HEK293 (cell line): ENCODE results near the gene TASOR2.

Source experiments
- BCL11B ChIP-seq: fragments of 450-650 bp; formaldehyde crosslinking; IDR thresholded peaks from 2 replicates; pipeline ENCODE4 v1.5.1; 2016; ENCODE audit warnings: low read depth, missing biosample characterization, missing genetic modification characterization
- GLI4 ChIP-seq: fragments of 450-650 bp; formaldehyde crosslinking; IDR thresholded peaks from 2 replicates; pipeline ENCODE4 v1.5.1; 2016; ENCODE audit warnings: missing biosample characterization, missing genetic modification characterization
- KLF9 ChIP-seq: fragments of 450-650 bp; formaldehyde crosslinking; IDR thresholded peaks from 2 replicates; pipeline ENCODE4 v1.5.1; 2016; ENCODE audit warnings: missing biosample characterization, missing genetic modification characterization, low read depth
- TRIM28 ChIP-seq: IDR thresholded peaks from 2 replicates; pipeline ENCODE4 v1.6.1; 2011; ENCODE audit warnings: low read length, control low read depth, borderline replicate concordance
- ZFP37 ChIP-seq: fragments of 450-650 bp; formaldehyde crosslinking; IDR thresholded peaks from 2 replicates; pipeline ENCODE4 v1.5.1; 2016; ENCODE audit warnings: missing biosample characterization, missing genetic modification characterization
- ZNF114 ChIP-seq: fragments of 450-650 bp; formaldehyde crosslinking; IDR thresholded peaks from 2 replicates; pipeline ENCODE4 v1.5.0; 2017; ENCODE audit warnings: missing biosample characterization, missing genetic modification characterization
- ZNF2 ChIP-seq: fragments of 450-650 bp; formaldehyde crosslinking; IDR thresholded peaks from 2 replicates; pipeline ENCODE4 v1.5.1; 2016; ENCODE audit warnings: missing biosample characterization, missing genetic modification characterization
- ZNF221 ChIP-seq: fragments of 450-650 bp; formaldehyde crosslinking; IDR thresholded peaks from 2 replicates; pipeline ENCODE4 v1.5.1; 2017; ENCODE audit warnings: missing biosample characterization, missing genetic modification characterization, borderline replicate concordance
- ZNF223 ChIP-seq: fragments of 450-650 bp; formaldehyde crosslinking; IDR thresholded peaks from 2 replicates; pipeline ENCODE4 v1.5.1; 2016; ENCODE audit warnings: missing biosample characterization, missing genetic modification characterization
- ZNF292 ChIP-seq: fragments of 450-650 bp; formaldehyde crosslinking; IDR thresholded peaks from 2 replicates; pipeline ENCODE4 v1.5.1; 2016; ENCODE audit warnings: low read depth, missing biosample characterization, missing genetic modification characterization, borderline replicate concordance
- ZNF324 ChIP-seq: fragments of 450-650 bp; formaldehyde crosslinking; IDR thresholded peaks from 2 replicates; pipeline ENCODE4 v1.5.1; 2016; ENCODE audit warnings: missing biosample characterization, missing genetic modification characterization
- ZNF510 ChIP-seq: fragments of 450-650 bp; formaldehyde crosslinking; IDR thresholded peaks from 2 replicates; pipeline ENCODE4 v1.5.1; 2018; ENCODE audit warnings: mild to moderate bottlenecking, missing genetic modification characterization, missing biosample characterization; ENCODE audit not compliant: insufficient replicate concordance
- ZNF555 ChIP-seq: fragments of 450-650 bp; formaldehyde crosslinking; conservative IDR thresholded peaks from 2 replicates; pipeline ENCODE4 v1.5.1; 2017; ENCODE audit warnings: missing biosample characterization, mild to moderate bottlenecking, missing genetic modification characterization, inconsistent platforms
- ZNF621 ChIP-seq: fragments of 450-650 bp; formaldehyde crosslinking; IDR thresholded peaks from 2 replicates; pipeline ENCODE4 v1.5.1; 2017; ENCODE audit warnings: missing biosample characterization, missing genetic modification characterization
- ZNF664 ChIP-seq: fragments of 450-650 bp; formaldehyde crosslinking; IDR thresholded peaks from 2 replicates; pipeline ENCODE4 v1.5.1; 2016; ENCODE audit warnings: missing biosample characterization, missing genetic modification characterization
- ZNF670 ChIP-seq: fragments of 450-650 bp; formaldehyde crosslinking; IDR thresholded peaks from 2 replicates; pipeline ENCODE4 v1.5.1; 2016; ENCODE audit warnings: missing biosample characterization, missing genetic modification characterization, low read depth
- ZNF677 ChIP-seq: fragments of 450-650 bp; IDR thresholded peaks from 2 replicates; pipeline ENCODE4 v1.5.0; 2018; ENCODE audit warnings: missing biosample characterization, mild to moderate bottlenecking, missing genetic modification characterization, moderate library complexity
- TF ChIP-seq, protein P1 (sequence below): fragments of 450-650 bp; formaldehyde crosslinking; IDR thresholded peaks from 2 replicates; pipeline ENCODE4 v1.5.1; 2016; ENCODE audit warnings: missing biosample characterization, missing genetic modification characterization, borderline replicate concordance
- TF ChIP-seq, protein P2 (sequence below): fragments of 450-650 bp; formaldehyde crosslinking; IDR thresholded peaks from 2 replicates; pipeline ENCODE4 v1.5.1; 2016; ENCODE audit warnings: missing biosample characterization, missing genetic modification characterization
- TF ChIP-seq, protein P3 (sequence below): fragments of 450-650 bp; formaldehyde crosslinking; IDR thresholded peaks from 2 replicates; pipeline ENCODE4 v1.5.1; 2017; ENCODE audit warnings: missing biosample characterization, missing genetic modification characterization
- TF ChIP-seq, protein P4 (sequence below): fragments of 450-650 bp; formaldehyde crosslinking; IDR thresholded peaks from 2 replicates; pipeline ENCODE4 v1.5.1; 2016; ENCODE audit warnings: missing biosample characterization, missing genetic modification characterization
- TF ChIP-seq, protein P5 (sequence below): fragments of 450-650 bp; IDR thresholded peaks from 2 replicates; pipeline ENCODE4 v1.5.1; 2018; ENCODE audit warnings: missing biosample characterization, mild to moderate bottlenecking, missing genetic modification characterization
- TF ChIP-seq, protein P6 (sequence below): fragments of 450-650 bp; formaldehyde crosslinking; IDR thresholded peaks from 2 replicates; pipeline ENCODE4 v1.5.1; 2016; ENCODE audit warnings: missing biosample characterization, missing genetic modification characterization
- TF ChIP-seq, protein P7 (sequence below): fragments of 450-650 bp; formaldehyde crosslinking; optimal IDR thresholded peaks from 2 replicates; pipeline ENCODE3; 2016; ENCODE audit warnings: missing biosample characterization, mild to moderate bottlenecking, missing genetic modification characterization

TASOR2 gene

DNA sequence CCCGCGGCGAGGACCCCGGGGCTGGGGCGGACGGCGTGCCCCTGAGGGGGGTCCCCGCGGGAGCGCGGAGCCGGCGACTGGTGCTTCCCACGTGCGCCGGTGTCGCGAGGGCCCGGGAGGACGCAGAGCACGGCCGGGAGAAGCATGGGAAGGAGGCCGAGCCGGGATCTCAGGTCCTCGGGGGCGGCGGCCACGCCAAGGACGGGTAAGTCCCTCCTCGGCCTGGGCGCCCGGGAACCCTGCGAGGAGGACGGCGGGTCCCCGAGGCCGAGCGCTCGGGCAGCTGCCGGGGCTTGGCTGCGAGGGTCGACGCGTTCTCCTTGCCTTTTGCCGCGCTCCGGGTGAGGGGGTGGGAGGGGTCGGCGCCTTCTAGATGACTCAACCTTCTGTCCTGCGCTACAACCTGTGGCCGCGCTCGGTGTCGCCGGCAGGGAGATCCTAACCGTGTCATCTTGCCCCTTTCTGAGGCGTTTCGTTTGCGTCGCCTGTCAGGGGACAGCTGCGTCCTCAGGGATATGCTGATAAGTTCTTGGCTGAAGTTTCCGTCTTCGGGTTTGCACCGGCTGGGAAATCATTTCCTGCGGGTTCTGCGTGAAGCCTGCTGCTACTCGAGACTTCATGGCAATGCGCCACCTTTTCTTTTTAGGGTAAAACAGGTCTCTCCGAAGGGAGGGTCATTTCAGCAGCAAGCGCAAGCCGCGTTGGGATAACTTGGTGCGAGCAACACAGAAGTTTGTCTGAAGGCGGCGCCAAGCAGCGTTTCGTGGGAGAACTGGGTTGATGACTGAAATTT lies 529 bp downstream of the TASOR2 start (continued):
- TF ChIP-seq, protein P1, sequence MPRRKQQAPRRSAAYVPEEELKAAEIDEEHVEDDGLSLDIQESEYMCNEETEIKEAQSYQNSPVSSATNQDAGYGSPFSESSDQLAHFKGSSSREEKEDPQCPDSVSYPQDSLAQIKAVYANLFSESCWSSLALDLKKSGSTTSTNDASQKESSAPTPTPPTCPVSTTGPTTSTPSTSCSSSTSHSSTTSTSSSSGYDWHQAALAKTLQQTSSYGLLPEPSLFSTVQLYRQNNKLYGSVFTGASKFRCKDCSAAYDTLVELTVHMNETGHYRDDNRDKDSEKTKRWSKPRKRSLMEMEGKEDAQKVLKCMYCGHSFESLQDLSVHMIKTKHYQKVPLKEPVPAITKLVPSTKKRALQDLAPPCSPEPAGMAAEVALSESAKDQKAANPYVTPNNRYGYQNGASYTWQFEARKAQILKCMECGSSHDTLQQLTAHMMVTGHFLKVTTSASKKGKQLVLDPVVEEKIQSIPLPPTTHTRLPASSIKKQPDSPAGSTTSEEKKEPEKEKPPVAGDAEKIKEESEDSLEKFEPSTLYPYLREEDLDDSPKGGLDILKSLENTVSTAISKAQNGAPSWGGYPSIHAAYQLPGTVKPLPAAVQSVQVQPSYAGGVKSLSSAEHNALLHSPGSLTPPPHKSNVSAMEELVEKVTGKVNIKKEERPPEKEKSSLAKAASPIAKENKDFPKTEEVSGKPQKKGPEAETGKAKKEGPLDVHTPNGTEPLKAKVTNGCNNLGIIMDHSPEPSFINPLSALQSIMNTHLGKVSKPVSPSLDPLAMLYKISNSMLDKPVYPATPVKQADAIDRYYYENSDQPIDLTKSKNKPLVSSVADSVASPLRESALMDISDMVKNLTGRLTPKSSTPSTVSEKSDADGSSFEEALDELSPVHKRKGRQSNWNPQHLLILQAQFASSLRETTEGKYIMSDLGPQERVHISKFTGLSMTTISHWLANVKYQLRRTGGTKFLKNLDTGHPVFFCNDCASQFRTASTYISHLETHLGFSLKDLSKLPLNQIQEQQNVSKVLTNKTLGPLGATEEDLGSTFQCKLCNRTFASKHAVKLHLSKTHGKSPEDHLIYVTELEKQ = no peak
- TF ChIP-seq ZNF114 (tag by site-specific recombination) (no peak), ZNF2 (no peak; the same call in 1 of the 2 replicates), BCL11B (tag by site-specific recombination) (no peak), ZNF223 (tag by site-specific recombination) (no peak), ZNF555 (no peak), GLI4 (tag by site-specific recombination) (no peak), ZNF621 (tag by site-specific recombination) (no peak), ZNF664 (tag by site-specific recombination) (no peak), KLF9 (tag by site-specific recombination) (peak; percentile 67), ZNF324 (tag by site-specific recombination) (no peak), ZNF670 (tag by site-specific recombination) (no peak), ZNF677 (0 out of 2 replicates have a peak, but pooled peaks have one; percentile 25), ZFP37 (tag by site-specific recombination) (no peak), ZNF221 (tag by site-specific recombination) (no peak), ZNF292 (tag by site-specific recombination) (no peak), TRIM28 (no peak), ZNF510 (tag by site-specific recombination) (no peak)
- TF ChIP-seq, protein P2, sequence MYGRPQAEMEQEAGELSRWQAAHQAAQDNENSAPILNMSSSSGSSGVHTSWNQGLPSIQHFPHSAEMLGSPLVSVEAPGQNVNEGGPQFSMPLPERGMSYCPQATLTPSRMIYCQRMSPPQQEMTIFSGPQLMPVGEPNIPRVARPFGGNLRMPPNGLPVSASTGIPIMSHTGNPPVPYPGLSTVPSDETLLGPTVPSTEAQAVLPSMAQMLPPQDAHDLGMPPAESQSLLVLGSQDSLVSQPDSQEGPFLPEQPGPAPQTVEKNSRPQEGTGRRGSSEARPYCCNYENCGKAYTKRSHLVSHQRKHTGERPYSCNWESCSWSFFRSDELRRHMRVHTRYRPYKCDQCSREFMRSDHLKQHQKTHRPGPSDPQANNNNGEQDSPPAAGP = 0 out of 2 replicates have a peak, but pooled peaks have one; percentile 53
- TF ChIP-seq, protein P3, sequence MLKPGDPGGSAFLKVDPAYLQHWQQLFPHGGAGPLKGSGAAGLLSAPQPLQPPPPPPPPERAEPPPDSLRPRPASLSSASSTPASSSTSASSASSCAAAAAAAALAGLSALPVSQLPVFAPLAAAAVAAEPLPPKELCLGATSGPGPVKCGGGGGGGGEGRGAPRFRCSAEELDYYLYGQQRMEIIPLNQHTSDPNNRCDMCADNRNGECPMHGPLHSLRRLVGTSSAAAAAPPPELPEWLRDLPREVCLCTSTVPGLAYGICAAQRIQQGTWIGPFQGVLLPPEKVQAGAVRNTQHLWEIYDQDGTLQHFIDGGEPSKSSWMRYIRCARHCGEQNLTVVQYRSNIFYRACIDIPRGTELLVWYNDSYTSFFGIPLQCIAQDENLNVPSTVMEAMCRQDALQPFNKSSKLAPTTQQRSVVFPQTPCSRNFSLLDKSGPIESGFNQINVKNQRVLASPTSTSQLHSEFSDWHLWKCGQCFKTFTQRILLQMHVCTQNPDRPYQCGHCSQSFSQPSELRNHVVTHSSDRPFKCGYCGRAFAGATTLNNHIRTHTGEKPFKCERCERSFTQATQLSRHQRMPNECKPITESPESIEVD (tag by site-specific recombination) = no peak
- TF ChIP-seq, protein P4, sequence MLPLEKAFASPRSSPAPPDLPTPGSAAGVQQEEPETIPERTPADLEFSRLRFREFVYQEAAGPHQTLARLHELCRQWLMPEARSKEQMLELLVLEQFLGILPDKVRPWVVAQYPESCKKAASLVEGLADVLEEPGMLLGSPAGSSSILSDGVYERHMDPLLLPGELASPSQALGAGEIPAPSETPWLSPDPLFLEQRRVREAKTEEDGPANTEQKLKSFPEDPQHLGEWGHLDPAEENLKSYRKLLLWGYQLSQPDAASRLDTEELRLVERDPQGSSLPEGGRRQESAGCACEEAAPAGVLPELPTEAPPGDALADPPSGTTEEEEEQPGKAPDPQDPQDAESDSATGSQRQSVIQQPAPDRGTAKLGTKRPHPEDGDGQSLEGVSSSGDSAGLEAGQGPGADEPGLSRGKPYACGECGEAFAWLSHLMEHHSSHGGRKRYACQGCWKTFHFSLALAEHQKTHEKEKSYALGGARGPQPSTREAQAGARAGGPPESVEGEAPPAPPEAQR (tag by site-specific recombination) = no peak
- TF ChIP-seq, protein P5, sequence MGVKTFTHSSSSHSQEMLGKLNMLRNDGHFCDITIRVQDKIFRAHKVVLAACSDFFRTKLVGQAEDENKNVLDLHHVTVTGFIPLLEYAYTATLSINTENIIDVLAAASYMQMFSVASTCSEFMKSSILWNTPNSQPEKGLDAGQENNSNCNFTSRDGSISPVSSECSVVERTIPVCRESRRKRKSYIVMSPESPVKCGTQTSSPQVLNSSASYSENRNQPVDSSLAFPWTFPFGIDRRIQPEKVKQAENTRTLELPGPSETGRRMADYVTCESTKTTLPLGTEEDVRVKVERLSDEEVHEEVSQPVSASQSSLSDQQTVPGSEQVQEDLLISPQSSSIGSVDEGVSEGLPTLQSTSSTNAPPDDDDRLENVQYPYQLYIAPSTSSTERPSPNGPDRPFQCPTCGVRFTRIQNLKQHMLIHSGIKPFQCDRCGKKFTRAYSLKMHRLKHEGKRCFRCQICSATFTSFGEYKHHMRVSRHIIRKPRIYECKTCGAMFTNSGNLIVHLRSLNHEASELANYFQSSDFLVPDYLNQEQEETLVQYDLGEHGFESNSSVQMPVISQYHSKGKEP = no peak
- TF ChIP-seq, protein P6, sequence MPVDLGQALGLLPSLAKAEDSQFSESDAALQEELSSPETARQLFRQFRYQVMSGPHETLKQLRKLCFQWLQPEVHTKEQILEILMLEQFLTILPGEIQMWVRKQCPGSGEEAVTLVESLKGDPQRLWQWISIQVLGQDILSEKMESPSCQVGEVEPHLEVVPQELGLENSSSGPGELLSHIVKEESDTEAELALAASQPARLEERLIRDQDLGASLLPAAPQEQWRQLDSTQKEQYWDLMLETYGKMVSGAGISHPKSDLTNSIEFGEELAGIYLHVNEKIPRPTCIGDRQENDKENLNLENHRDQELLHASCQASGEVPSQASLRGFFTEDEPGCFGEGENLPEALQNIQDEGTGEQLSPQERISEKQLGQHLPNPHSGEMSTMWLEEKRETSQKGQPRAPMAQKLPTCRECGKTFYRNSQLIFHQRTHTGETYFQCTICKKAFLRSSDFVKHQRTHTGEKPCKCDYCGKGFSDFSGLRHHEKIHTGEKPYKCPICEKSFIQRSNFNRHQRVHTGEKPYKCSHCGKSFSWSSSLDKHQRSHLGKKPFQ (tag by site-specific recombination) = no peak
- TF ChIP-seq, protein P7, sequence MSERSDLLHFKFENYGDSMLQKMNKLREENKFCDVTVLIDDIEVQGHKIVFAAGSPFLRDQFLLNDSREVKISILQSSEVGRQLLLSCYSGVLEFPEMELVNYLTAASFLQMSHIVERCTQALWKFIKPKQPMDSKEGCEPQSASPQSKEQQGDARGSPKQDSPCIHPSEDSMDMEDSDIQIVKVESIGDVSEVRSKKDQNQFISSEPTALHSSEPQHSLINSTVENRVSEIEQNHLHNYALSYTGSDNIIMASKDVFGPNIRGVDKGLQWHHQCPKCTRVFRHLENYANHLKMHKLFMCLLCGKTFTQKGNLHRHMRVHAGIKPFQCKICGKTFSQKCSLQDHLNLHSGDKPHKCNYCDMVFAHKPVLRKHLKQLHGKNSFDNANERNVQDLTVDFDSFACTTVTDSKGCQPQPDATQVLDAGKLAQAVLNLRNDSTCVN (tag by site-specific recombination) = peak; percentile 92
- TF ChIP-seq, all 188 proteins: peak for 36
